ENCODE measurements around the gene FAM131B.

The FAM131B gene

DNA sequence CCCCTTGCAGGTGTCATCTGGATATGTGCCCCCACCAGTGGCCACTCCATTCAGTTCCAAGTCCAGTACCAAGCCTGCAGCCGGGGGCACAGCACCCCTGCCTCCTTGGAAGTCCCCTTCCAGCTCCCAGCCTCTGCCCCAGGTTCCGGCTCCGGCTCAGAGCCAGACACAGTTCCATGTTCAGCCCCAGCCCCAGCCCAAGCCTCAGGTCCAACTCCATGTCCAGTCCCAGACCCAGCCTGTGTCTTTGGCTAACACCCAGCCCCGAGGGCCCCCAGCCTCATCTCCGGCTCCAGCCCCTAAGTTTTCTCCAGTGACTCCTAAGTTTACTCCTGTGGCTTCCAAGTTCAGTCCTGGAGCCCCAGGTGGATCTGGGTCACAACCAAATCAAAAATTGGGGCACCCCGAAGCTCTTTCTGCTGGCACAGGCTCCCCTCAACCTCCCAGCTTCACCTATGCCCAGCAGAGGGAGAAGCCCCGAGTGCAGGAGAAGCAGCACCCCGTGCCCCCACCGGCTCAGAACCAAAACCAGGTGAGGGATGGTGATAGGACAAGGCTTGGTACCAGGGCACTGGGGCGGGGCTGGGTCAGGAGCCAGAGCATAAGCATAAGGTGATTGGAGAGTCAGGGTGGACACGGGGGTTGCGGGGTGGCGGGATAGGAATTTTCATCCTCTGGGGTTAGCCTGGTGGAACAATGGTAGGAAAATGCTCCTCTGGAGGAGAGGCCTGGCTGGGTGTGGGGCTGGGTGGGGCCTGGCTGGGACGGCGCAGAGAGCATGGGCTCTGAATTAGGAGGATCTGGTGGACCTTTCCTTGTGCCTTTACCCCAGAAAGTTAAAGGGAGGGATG, 20.5 kb upstream of the FAM131B start:
- no peak for ATAC-seq
- no peak for TF ChIP-seq ZFP30 (CRISPR knock-in tag; IDR thresholded peaks at IDR 0.05)
- TF ChIP-seq, protein P1, sequence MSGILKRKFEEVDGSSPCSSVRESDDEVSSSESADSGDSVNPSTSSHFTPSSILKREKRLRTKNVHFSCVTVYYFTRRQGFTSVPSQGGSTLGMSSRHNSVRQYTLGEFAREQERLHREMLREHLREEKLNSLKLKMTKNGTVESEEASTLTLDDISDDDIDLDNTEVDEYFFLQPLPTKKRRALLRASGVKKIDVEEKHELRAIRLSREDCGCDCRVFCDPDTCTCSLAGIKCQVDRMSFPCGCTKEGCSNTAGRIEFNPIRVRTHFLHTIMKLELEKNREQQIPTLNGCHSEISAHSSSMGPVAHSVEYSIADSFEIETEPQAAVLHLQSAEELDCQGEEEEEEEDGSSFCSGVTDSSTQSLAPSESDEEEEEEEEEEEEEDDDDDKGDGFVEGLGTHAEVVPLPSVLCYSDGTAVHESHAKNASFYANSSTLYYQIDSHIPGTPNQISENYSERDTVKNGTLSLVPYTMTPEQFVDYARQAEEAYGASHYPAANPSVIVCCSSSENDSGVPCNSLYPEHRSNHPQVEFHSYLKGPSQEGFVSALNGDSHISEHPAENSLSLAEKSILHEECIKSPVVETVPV (CRISPR knock-in tag; IDR thresholded peaks at IDR 0.05), result no peak
- no peak for TF ChIP-seq CSDC2 (CRISPR knock-in tag; IDR thresholded peaks at IDR 0.05)
- no peak for TF ChIP-seq ZNF8 (CRISPR knock-in tag; IDR thresholded peaks at IDR 0.05)
- no peak; the same call in 1 of the 2 replicates for TF ChIP-seq ZC3H10 (CRISPR knock-in tag; IDR thresholded peaks at IDR 0.05)
- no peak for TF ChIP-seq RARB (CRISPR knock-in tag; IDR thresholded peaks at IDR 0.05)
- no peak for TF ChIP-seq ESRRG (CRISPR knock-in tag; IDR thresholded peaks at IDR 0.05)
- no peak for TF ChIP-seq ZNF70 (CRISPR knock-in tag; IDR thresholded peaks at IDR 0.05)
- no peak for TF ChIP-seq TCF4 (CRISPR knock-in tag; IDR thresholded peaks at IDR 0.05; ENCODE audit: borderline replicate concordance)
- no peak for TF ChIP-seq GLIS3 (CRISPR knock-in tag; IDR thresholded peaks at IDR 0.05)

DNA sequence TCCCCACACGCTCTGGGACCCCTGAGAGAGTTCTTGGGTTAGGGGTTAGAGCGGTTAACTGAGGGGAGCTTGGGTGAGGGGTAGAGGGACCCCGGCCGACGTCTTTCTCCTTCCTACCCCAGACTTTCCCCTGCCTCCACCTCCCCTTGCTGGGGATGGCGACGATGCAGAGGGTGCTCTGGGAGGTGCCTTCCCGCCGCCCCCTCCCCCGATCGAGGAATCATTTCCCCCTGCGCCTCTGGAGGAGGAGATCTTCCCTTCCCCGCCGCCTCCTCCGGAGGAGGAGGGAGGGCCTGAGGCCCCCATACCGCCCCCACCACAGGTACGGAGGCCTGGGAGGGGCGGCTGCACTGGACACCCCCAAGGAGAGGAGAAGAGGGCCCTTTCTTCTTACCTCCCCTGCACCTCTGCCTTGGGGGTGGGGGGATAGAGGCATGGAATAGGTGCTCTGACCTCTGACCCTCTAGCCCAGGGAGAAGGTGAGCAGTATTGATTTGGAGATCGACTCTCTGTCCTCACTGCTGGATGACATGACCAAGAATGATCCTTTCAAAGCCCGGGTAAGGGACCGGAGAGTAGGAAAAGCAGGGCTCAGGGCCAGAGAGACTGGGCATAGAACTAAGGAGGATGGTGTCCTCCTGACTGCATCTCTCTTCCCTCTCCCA, 19.7 kb upstream of the FAM131B start:
- TF ChIP-seq OSR1 (CRISPR knock-in tag; IDR thresholded peaks at IDR 0.05), result no peak
- TF ChIP-seq, protein P2, sequence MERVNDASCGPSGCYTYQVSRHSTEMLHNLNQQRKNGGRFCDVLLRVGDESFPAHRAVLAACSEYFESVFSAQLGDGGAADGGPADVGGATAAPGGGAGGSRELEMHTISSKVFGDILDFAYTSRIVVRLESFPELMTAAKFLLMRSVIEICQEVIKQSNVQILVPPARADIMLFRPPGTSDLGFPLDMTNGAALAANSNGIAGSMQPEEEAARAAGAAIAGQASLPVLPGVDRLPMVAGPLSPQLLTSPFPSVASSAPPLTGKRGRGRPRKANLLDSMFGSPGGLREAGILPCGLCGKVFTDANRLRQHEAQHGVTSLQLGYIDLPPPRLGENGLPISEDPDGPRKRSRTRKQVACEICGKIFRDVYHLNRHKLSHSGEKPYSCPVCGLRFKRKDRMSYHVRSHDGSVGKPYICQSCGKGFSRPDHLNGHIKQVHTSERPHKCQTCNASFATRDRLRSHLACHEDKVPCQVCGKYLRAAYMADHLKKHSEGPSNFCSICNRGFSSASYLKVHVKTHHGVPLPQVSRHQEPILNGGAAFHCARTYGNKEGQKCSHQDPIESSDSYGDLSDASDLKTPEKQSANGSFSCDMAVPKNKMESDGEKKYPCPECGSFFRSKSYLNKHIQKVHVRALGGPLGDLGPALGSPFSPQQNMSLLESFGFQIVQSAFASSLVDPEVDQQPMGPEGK (CRISPR knock-in tag; IDR thresholded peaks at IDR 0.05; ENCODE audit: borderline replicate concordance), result peak; percentile 11; the same call in 1 of the 2 replicates
- TF ChIP-seq BACH2 (CRISPR knock-in tag; IDR thresholded peaks at IDR 0.05; ENCODE audit: borderline replicate concordance), result no peak
- TF ChIP-seq SNAI2 (CRISPR knock-in tag; IDR thresholded peaks at IDR 0.05), result no peak
- no peak for ATAC-seq

DNA sequence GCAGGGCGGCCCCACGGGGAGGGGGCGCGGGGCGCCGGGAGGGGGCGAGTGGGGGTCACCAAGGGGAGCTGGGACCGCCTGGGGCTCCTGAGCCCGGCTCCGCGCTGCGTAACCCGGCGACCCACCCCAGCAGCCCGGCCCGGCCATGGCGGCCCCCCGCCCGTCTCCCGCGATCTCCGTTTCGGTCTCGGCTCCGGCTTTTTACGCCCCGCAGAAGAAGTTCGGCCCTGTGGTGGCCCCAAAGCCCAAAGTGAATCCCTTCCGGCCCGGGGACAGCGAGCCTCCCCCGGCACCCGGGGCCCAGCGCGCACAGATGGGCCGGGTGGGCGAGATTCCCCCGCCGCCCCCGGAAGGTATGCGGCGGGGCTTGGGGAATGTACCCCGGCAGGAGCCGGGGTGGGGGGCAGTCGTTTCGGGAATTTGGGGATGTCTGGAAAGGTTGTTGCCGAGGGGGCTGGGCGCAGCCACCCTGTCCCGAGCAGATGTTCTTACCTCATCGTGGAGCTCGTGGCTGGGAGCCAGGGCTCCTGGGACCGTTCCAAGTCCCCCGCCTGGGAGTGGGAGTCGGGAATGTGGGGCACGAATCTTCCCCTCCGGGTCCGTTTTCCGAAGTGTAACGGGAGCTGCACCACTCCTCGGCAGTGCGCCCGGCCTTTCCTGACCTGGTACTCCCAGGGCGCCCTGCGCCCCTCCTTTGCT, 19.1 kb upstream of the FAM131B start:
- ATAC-seq, result no peak; the same call in 2 of the 3 replicates
- no peak for TF ChIP-seq SNAI2 (CRISPR knock-in tag; IDR thresholded peaks at IDR 0.05)
- peak; percentile 66; the same call in 1 of the 2 replicates for TF ChIP-seq RARB (CRISPR knock-in tag; IDR thresholded peaks at IDR 0.05)
- TF ChIP-seq CSDC2 (CRISPR knock-in tag; IDR thresholded peaks at IDR 0.05), result no peak
- TF ChIP-seq, protein P3, sequence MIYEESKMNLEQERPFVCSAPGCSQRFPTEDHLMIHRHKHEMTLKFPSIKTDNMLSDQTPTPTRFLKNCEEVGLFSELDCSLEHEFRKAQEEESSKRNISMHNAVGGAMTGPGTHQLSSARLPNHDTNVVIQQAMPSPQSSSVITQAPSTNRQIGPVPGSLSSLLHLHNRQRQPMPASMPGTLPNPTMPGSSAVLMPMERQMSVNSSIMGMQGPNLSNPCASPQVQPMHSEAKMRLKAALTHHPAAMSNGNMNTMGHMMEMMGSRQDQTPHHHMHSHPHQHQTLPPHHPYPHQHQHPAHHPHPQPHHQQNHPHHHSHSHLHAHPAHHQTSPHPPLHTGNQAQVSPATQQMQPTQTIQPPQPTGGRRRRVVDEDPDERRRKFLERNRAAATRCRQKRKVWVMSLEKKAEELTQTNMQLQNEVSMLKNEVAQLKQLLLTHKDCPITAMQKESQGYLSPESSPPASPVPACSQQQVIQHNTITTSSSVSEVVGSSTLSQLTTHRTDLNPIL (CRISPR knock-in tag; IDR thresholded peaks at IDR 0.05; ENCODE audit: low read depth), result 0 out of 2 replicates have a peak, but pooled peaks have one; percentile 43
- 0 out of 2 replicates have a peak, but pooled peaks have one; percentile 55 for TF ChIP-seq ESRRG (CRISPR knock-in tag; IDR thresholded peaks at IDR 0.05)
- TF ChIP-seq, protein P2 (CRISPR knock-in tag; IDR thresholded peaks at IDR 0.05; ENCODE audit: borderline replicate concordance), result peak; percentile 87; the same call in 1 of the 2 replicates
- TF ChIP-seq GLIS3 (CRISPR knock-in tag; IDR thresholded peaks at IDR 0.05), result no peak; the same call in 1 of the 2 replicates
- TF ChIP-seq, protein P4, sequence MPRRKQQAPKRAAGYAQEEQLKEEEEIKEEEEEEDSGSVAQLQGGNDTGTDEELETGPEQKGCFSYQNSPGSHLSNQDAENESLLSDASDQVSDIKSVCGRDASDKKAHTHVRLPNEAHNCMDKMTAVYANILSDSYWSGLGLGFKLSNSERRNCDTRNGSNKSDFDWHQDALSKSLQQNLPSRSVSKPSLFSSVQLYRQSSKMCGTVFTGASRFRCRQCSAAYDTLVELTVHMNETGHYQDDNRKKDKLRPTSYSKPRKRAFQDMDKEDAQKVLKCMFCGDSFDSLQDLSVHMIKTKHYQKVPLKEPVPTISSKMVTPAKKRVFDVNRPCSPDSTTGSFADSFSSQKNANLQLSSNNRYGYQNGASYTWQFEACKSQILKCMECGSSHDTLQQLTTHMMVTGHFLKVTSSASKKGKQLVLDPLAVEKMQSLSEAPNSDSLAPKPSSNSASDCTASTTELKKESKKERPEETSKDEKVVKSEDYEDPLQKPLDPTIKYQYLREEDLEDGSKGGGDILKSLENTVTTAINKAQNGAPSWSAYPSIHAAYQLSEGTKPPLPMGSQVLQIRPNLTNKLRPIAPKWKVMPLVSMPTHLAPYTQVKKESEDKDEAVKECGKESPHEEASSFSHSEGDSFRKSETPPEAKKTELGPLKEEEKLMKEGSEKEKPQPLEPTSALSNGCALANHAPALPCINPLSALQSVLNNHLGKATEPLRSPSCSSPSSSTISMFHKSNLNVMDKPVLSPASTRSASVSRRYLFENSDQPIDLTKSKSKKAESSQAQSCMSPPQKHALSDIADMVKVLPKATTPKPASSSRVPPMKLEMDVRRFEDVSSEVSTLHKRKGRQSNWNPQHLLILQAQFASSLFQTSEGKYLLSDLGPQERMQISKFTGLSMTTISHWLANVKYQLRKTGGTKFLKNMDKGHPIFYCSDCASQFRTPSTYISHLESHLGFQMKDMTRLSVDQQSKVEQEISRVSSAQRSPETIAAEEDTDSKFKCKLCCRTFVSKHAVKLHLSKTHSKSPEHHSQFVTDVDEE (CRISPR knock-in tag; IDR thresholded peaks at IDR 0.05), result no peak
- no peak for TF ChIP-seq ARNTL (CRISPR knock-in tag; IDR thresholded peaks at IDR 0.05; ENCODE audit: borderline replicate concordance, low read depth)
- no peak for TF ChIP-seq ZNF70 (CRISPR knock-in tag; IDR thresholded peaks at IDR 0.05)
- TF ChIP-seq ISL1 (CRISPR knock-in tag; IDR thresholded peaks at IDR 0.05), result no peak

All from SK-N-SH treated with all-trans-retinoic acid at 6 μM for 48 hours (cell line).